Neural progenitor cell (in vitro differentiated cells): ENCODE results near the gene ISL2.

Experiments used
- EZH2 ChIP-seq: fragments of 200-600 bp; sonication (generic); IDR thresholded peaks from 2 replicates; pipeline ENCODE4 v1.6.1; 2017; ENCODE audit warnings: antibody characterized with exemption, mild to moderate bottlenecking, moderate library complexity
- EZH2phosphoT487 ChIP-seq: fragments of 200-600 bp; sonication (generic); IDR thresholded peaks from 2 replicates; pipeline ENCODE4 v1.6.1; 2017; ENCODE audit warnings: antibody characterized with exemption
- TF ChIP-seq, protein P1 (sequence below): fragments of 200-600 bp; sonication (generic); IDR thresholded peaks from 2 replicates; pipeline ENCODE4 v1.5.1; 2017; ENCODE audit warnings: antibody characterized with exemption, mild to moderate bottlenecking

GRCh38 chr15:76303909-76304308 is 32.7 kb upstream of the ISL2 start:
- TF ChIP-seq, protein P1, sequence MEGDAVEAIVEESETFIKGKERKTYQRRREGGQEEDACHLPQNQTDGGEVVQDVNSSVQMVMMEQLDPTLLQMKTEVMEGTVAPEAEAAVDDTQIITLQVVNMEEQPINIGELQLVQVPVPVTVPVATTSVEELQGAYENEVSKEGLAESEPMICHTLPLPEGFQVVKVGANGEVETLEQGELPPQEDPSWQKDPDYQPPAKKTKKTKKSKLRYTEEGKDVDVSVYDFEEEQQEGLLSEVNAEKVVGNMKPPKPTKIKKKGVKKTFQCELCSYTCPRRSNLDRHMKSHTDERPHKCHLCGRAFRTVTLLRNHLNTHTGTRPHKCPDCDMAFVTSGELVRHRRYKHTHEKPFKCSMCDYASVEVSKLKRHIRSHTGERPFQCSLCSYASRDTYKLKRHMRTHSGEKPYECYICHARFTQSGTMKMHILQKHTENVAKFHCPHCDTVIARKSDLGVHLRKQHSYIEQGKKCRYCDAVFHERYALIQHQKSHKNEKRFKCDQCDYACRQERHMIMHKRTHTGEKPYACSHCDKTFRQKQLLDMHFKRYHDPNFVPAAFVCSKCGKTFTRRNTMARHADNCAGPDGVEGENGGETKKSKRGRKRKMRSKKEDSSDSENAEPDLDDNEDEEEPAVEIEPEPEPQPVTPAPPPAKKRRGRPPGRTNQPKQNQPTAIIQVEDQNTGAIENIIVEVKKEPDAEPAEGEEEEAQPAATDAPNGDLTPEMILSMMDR = no peak
- TF ChIP-seq EZH2 (no peak), EZH2phosphoT487 (no peak)
